Measurements from ENCODE around the gene PI4KB.

DNA sequence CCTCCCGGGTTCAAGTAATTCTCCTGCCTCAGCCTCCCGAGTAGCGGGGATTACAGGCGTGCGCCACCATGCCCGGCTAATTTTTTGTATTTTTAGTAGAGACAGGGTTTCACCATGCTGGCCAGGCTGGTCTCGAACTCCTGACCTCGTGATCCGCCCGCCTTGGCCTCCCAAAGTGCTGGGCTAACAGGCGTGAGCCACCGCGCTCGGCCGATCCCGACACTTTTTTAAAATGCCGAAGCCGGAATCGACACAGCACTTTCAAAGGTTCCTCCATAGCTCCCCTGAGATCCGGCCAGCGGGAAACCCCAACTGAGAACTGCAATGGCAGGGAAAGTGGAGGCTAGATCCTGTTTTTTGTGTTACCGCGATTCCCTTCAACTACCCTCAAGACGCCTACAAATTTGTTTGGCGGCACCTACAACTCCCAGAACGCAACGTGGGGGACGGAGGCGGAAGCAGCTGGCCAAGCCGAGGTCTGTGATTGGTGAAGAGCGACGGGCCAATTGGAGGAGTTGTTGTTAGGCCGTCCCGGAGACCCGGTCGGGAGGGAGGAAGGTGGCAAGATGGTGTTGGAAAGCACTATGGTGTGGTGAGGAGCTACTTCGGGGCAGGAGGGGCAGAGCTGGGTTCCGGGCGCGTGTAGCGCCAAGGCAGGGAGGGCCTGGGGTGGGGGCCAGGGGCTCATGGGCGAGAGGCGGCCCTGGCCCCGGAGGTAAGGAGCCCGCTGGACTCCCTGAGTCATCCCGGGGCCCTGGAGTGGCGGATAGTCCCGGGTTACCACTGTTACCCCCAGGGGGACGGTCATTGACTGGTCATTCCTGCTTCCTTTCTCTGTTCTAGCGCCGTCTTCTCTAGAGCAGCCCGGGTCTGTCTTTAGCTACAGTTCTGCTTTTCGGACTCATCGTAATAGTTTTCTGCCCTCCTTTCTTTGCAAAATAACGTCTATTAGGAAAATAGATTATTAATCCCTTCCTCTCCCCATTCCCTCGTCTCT is 72.7 kb downstream of the PI4KB start, which contains the start of gene PSMD4:
- TF ChIP-seq, protein P1, sequence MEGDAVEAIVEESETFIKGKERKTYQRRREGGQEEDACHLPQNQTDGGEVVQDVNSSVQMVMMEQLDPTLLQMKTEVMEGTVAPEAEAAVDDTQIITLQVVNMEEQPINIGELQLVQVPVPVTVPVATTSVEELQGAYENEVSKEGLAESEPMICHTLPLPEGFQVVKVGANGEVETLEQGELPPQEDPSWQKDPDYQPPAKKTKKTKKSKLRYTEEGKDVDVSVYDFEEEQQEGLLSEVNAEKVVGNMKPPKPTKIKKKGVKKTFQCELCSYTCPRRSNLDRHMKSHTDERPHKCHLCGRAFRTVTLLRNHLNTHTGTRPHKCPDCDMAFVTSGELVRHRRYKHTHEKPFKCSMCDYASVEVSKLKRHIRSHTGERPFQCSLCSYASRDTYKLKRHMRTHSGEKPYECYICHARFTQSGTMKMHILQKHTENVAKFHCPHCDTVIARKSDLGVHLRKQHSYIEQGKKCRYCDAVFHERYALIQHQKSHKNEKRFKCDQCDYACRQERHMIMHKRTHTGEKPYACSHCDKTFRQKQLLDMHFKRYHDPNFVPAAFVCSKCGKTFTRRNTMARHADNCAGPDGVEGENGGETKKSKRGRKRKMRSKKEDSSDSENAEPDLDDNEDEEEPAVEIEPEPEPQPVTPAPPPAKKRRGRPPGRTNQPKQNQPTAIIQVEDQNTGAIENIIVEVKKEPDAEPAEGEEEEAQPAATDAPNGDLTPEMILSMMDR (IDR thresholded peaks at IDR 0.05; ENCODE audit: low read depth, low read length, missing input control) = no peak
- TF ChIP-seq, protein P2, sequence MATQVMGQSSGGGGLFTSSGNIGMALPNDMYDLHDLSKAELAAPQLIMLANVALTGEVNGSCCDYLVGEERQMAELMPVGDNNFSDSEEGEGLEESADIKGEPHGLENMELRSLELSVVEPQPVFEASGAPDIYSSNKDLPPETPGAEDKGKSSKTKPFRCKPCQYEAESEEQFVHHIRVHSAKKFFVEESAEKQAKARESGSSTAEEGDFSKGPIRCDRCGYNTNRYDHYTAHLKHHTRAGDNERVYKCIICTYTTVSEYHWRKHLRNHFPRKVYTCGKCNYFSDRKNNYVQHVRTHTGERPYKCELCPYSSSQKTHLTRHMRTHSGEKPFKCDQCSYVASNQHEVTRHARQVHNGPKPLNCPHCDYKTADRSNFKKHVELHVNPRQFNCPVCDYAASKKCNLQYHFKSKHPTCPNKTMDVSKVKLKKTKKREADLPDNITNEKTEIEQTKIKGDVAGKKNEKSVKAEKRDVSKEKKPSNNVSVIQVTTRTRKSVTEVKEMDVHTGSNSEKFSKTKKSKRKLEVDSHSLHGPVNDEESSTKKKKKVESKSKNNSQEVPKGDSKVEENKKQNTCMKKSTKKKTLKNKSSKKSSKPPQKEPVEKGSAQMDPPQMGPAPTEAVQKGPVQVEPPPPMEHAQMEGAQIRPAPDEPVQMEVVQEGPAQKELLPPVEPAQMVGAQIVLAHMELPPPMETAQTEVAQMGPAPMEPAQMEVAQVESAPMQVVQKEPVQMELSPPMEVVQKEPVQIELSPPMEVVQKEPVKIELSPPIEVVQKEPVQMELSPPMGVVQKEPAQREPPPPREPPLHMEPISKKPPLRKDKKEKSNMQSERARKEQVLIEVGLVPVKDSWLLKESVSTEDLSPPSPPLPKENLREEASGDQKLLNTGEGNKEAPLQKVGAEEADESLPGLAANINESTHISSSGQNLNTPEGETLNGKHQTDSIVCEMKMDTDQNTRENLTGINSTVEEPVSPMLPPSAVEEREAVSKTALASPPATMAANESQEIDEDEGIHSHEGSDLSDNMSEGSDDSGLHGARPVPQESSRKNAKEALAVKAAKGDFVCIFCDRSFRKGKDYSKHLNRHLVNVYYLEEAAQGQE (IDR thresholded peaks at IDR 0.05) = peak; percentile 60
- peak; percentile 27 to 35 for TF ChIP-seq RAD21 (IDR thresholded peaks at IDR 0.05)
- TF ChIP-seq MAX (IDR thresholded peaks at IDR 0.05) = peak; percentile 75
- no peak for TF ChIP-seq ATF3 (IDR thresholded peaks at IDR 0.05)
